GM23338 (cell line): ENCODE results near the gene ST8SIA6. TPM values are rescaled to one million over a fixed set of nuclear protein-coding genes. Genes with fewer than 3 reads are reported as not detected.

Experiments
- ATAC-seq: fragments of 200-7000 bp; cut with Tn5 transposase; 3 replicates; pipeline ENCODE4 v1.9.1; 2020
- DNase-seq: peaks from one replicate; pipeline ENCODE4 v3.0.0-alpha.2; 2015; ENCODE audit warnings: low spot score
- H2AFZ ChIP-seq: fragments of 200-600 bp; sonication (generic); 2 replicates; pipeline ENCODE4 v1.8.0; 2016; ENCODE audit warnings: antibody characterized with exemption, mild to moderate bottlenecking, moderate library complexity
- H3F3A ChIP-seq: fragments of 200-600 bp; sonication (generic); replicated peaks from 2 replicates; pipeline ENCODE4 v1.8.0; 2017; ENCODE audit warnings: antibody characterized with exemption, mixed run types, low read depth
- H3K27ac ChIP-seq: fragments of 200-600 bp; sonication (generic); 2 replicates; pipeline ENCODE4 v1.6.1; 2016; ENCODE audit warnings: low read depth
- H3K27me3 ChIP-seq: fragments of 200-600 bp; sonication (generic); 2 replicates; pipeline ENCODE4 v1.8.0; 2016; ENCODE audit warnings: mild to moderate bottlenecking, mixed run types, moderate library complexity; ENCODE audit not compliant: insufficient read depth
- H3K36me3 ChIP-seq: fragments of 200-600 bp; sonication (generic); 2 replicates; pipeline ENCODE4 v1.8.0; 2016; ENCODE audit warnings: mild to moderate bottlenecking; ENCODE audit not compliant: insufficient read depth
- H3K4me1 ChIP-seq: fragments of 200-600 bp; sonication (generic); 2 replicates; pipeline ENCODE4 v1.8.0; 2016; ENCODE audit warnings: mild to moderate bottlenecking, moderate library complexity; ENCODE audit not compliant: insufficient read depth
- H3K4me2 ChIP-seq: fragments of 200-600 bp; sonication (generic); 2 replicates; pipeline ENCODE4 v1.7.1; 2017; ENCODE audit warnings: mixed run types
- H3K4me3 ChIP-seq: fragments of 200-600 bp; sonication (generic); 2 replicates; pipeline ENCODE4 v1.6.1; 2016; ENCODE audit warnings: mixed run types
- H3K79me2 ChIP-seq: fragments of 200-600 bp; sonication (generic); replicated peaks from 2 replicates; pipeline ENCODE4 v1.8.0; 2017; ENCODE audit warnings: mild to moderate bottlenecking; ENCODE audit not compliant: insufficient read depth
- H3K9me2 ChIP-seq: fragments of 200-600 bp; sonication (generic); 2 replicates; pipeline ENCODE4 v1.8.0; 2017; ENCODE audit not compliant: insufficient read depth
- H4K20me1 ChIP-seq: fragments of 200-600 bp; sonication (generic); replicated peaks from 2 replicates; pipeline ENCODE4 v1.8.0; 2017; ENCODE audit warnings: mild to moderate bottlenecking; ENCODE audit not compliant: insufficient read depth
- H3K27ac Mint-ChIP-seq: 2 replicates; pipeline ENCODE4 v1.8.0; 2020; ENCODE audit warnings: inconsistent platforms, mild to moderate bottlenecking, moderate library complexity, mixed read lengths
- H3K27me3 Mint-ChIP-seq: 3 replicates; pipeline ENCODE4 v1.8.0; 2022; ENCODE audit warnings: low read depth, mild to moderate bottlenecking, moderate library complexity, mixed read lengths, inconsistent platforms; ENCODE audit not compliant: insufficient read depth, poor library complexity
- H3K36me3 Mint-ChIP-seq: 3 replicates; pipeline ENCODE4 v1.8.0; 2021; ENCODE audit warnings: low read depth, mild to moderate bottlenecking, inconsistent platforms, moderate library complexity, mixed read lengths
- H3K4me1 Mint-ChIP-seq: 3 replicates; pipeline ENCODE4 v1.8.0; 2020; ENCODE audit warnings: mild to moderate bottlenecking, inconsistent platforms, mixed read lengths
- H3K4me3 Mint-ChIP-seq: 3 replicates; pipeline ENCODE4 v1.8.0; 2021; ENCODE audit warnings: moderate library complexity, mild to moderate bottlenecking, inconsistent platforms, mixed read lengths
- H3K9me3 Mint-ChIP-seq: 3 replicates; pipeline ENCODE4 v1.8.0; 2020; ENCODE audit warnings: moderate library complexity, mild to moderate bottlenecking, inconsistent platforms, mixed read lengths
- ETS1 ChIP-seq: IDR thresholded peaks from 2 replicates; pipeline ENCODE4 v1.6.1; 2016; ENCODE audit warnings: antibody characterized with exemption
- EZH2 ChIP-seq: fragments of 200-600 bp; sonication (generic); IDR thresholded peaks from one replicate; pipeline ENCODE4 v1.8.0; 2017; ENCODE audit warnings: antibody characterized with exemption, mild to moderate bottlenecking, low read depth; ENCODE audit not compliant: unreplicated experiment
- EZH2phosphoT487 ChIP-seq: fragments of 200-600 bp; sonication (generic); IDR thresholded peaks from one replicate; pipeline ENCODE4 v1.8.1; 2018; ENCODE audit warnings: antibody characterized with exemption; ENCODE audit not compliant: unreplicated experiment
- JUNB ChIP-seq: IDR thresholded peaks from one replicate; pipeline ENCODE4 v1.6.1; 2016; ENCODE audit warnings: antibody characterized with exemption; ENCODE audit not compliant: unreplicated experiment
- NANOG ChIP-seq: IDR thresholded peaks from 2 replicates; pipeline ENCODE4 v1.6.1; 2016; ENCODE audit warnings: antibody characterized with exemption, borderline replicate concordance
- ZNF331 ChIP-seq: fragments of 250-450 bp; sonication (Bioruptor Pico); IDR thresholded peaks from 2 replicates; pipeline ENCODE4 v1.5.0; 2020; ENCODE audit warnings: low read depth, mild to moderate bottlenecking, moderate library complexity
- ZNF462 ChIP-seq: fragments of 250-450 bp; sonication (Bioruptor Pico); IDR thresholded peaks from 2 replicates; pipeline ENCODE4 v1.5.0; 2020; ENCODE audit warnings: mild to moderate bottlenecking, moderate library complexity
- polyA plus RNA-seq: library from polyadenylated mRNA; unstranded; fragments of >200 nt; fragmentation: Nextera tagmentation; extraction: Ambion mirVana; gene quantifications from 2 replicates; pipeline ENCODE4 v1.2.1, GENCODE V29; 2016
- total RNA-seq: library from RNA; depleted of rRNA; stranded (reverse); fragments of >200 nt; shearing (Covaris generic); gene quantifications from 2 replicates; pipeline ENCODE4 v1.2.3, GENCODE V29; 2014

Gene ST8SIA6
- total and polyA plus RNA-seq, 2 experiments from 2014 or later, result 1.6 to 2.3 TPM

- Mint-ChIP-seq H3K4me3 (no peak overlapping the region), H3K4me1 (peaks cover 2% of the 10 kb centered on the region; the same call in 1 of the 3 replicates), H3K27ac (no peak overlapping the region), H3K36me3 (no peaks in the 10 kb centered on the region), H3K9me3 (peaks cover 2% of the 10 kb centered on the region; the same call in 1 of the 3 replicates), H3K27me3 (peaks cover 6% of the 10 kb centered on the region)
- DNase-seq, result no peak
- no peak overlapping the region for H3K4me3 ChIP-seq
- no peaks in the 10 kb centered on the region for H3K4me1 ChIP-seq
- H3K27me3 ChIP-seq, result no peaks in the 10 kb centered on the region
- H3K36me3 ChIP-seq, result no peaks in the 10 kb centered on the region
- no peaks in the 10 kb centered on the region for H4K20me1 ChIP-seq
- no peak for ATAC-seq
- H3K79me2 ChIP-seq, result no peaks in the 10 kb centered on the region
- H3K27ac ChIP-seq, result no peak overlapping the region
- H3K4me2 ChIP-seq, result no peak overlapping the region
- no peaks in the 10 kb centered on the region for H3F3A ChIP-seq
- no peak overlapping the region for H2AFZ ChIP-seq
- H3K9me2 ChIP-seq, result no peaks in the 10 kb centered on the region
- no peak for TF ChIP-seq NANOG
- no peak for TF ChIP-seq EZH2phosphoT487
- no peak for TF ChIP-seq ETS1
- no peak for TF ChIP-seq EZH2
- no peak for TF ChIP-seq JUNB
- no peak for TF ChIP-seq ZNF462 (CRISPR knock-in tag)
- TF ChIP-seq ZNF331 (CRISPR knock-in tag), result no peak
These were observed 18.4 kb downstream of the ST8SIA6 start for GRCh38 chr10:17435953-17436352.
